ENCODE results near the gene HELZ2. TPM values are rescaled to one million over a fixed set of nuclear protein-coding genes. Genes with fewer than 3 reads are reported as not detected.
A peak's percentile ranks its signal among the peaks of the same experiment; 100 is the strongest.

Gene HELZ2
- polyA plus RNA-seq, 3 donors: 12.4 to 16.8 (median 12.9) TPM

- no peak for DNase-seq
Observed at GRCh38 chr20:63597651-63598478, 23.8 kb upstream of the HELZ2 start.

- no peak for DNase-seq
Observed at GRCh38 chr20:63596423-63596822, 22.4 kb upstream of the HELZ2 start.

GRCh38 chr20:63595416-63596127 lies 21.5 kb upstream of the HELZ2 start:
- DNase-seq: no peak

GRCh38 chr20:63594043-63594561 lies 20.1 kb upstream of the HELZ2 start:
- no peak for DNase-seq

GRCh38 chr20:63592661-63593060 lies 18.6 kb upstream of the HELZ2 start:
- no peak for DNase-seq

- DNase-seq: no peak
Observed at GRCh38 chr20:63591786-63592355, 17.8 kb upstream of the HELZ2 start.

- no peak for DNase-seq
Observed at GRCh38 chr20:63591147-63591533, 17.1 kb upstream of the HELZ2 start.

GRCh38 chr20:63590218-63591146 lies 16.4 kb upstream of the HELZ2 start:
- no peak for DNase-seq

- DNase-seq: no peak
Observed at GRCh38 chr20:63589261-63590217, 15.5 kb upstream of the HELZ2 start.

- no peak for DNase-seq
Observed at GRCh38 chr20:63588641-63589041, 14.6 kb upstream of the HELZ2 start.

- DNase-seq: no peak
Observed at GRCh38 chr20:63587776-63588591, 13.9 kb upstream of the HELZ2 start.

- no peak for DNase-seq
Observed at GRCh38 chr20:63587256-63587655, 13.2 kb upstream of the HELZ2 start.

GRCh38 chr20:63586797-63587196 lies 12.8 kb upstream of the HELZ2 start:
- DNase-seq: no peak

GRCh38 chr20:63585616-63586565 lies 11.9 kb upstream of the HELZ2 start:
- DNase-seq: no peak

- DNase-seq: no peak
Observed at GRCh38 chr20:63582382-63583063, 8.5 kb upstream of the HELZ2 start.

GRCh38 chr20:63580796-63581461 lies 6.9 kb upstream of the HELZ2 start:
- peak; percentile 54 for DNase-seq

Data from renal pelvis (tissue), 4 donors.